Neural crest cell (in vitro differentiated cells): ENCODE measurements around the gene KIAA1614. TPM values are rescaled to one million over a fixed set of nuclear protein-coding genes. Genes with fewer than 3 reads are reported as not detected.

ENCODE experiments used
- DNase-seq: peaks from one replicate; pipeline ENCODE4 v3.0.0; 2021; ENCODE audit warnings: low read depth, mixed read lengths, low spot score
- H3K27ac Mint-ChIP-seq: one replicate; pipeline ENCODE4 v1.8.0; 2021; ENCODE audit warnings: mild to moderate bottlenecking, mixed read lengths; ENCODE audit not compliant: unreplicated experiment
- H3K27me3 Mint-ChIP-seq: 2 replicates; pipeline ENCODE4 v1.8.0; 2021; ENCODE audit warnings: low read depth, mild to moderate bottlenecking, mixed read lengths
- H3K36me3 Mint-ChIP-seq: 2 replicates; pipeline ENCODE4 v1.8.0; 2021; ENCODE audit warnings: low read depth, mild to moderate bottlenecking, mixed read lengths
- H3K4me1 Mint-ChIP-seq: 2 replicates; pipeline ENCODE4 v1.8.0; 2021; ENCODE audit warnings: mixed read lengths
- H3K4me3 Mint-ChIP-seq: one replicate; pipeline ENCODE4 v1.8.0; 2021; ENCODE audit warnings: mild to moderate bottlenecking, mixed read lengths
- H3K9me3 Mint-ChIP-seq: 2 replicates; pipeline ENCODE4 v1.8.0; 2021; ENCODE audit warnings: mixed read lengths
- total RNA-seq: library from RNA; stranded (reverse); gene quantifications from 2 replicates; pipeline ENCODE4 v1.2.1, GENCODE V29; 2021
- TF ChIP-seq, protein P1 (sequence below): fragments of 200-600 bp; sonication (generic); conservative IDR thresholded peaks from 2 replicates; pipeline ENCODE4 v1.5.0; 2021; ENCODE audit warnings: antibody characterized with exemption, mild to moderate bottlenecking

KIAA1614 gene
- total RNA-seq, 1 donor from 2014 or later: 2.1 TPM

- no peak for DNase-seq
- Mint-ChIP-seq H3K9me3 (no peaks in the 10 kb centered on the region), H3K27me3 (no peaks in the 10 kb centered on the region), H3K4me3 (no peak overlapping the region), H3K27ac (no peak overlapping the region), H3K36me3 (peaks cover 11% of the 10 kb centered on the region), H3K4me1 (peaks cover 9% of the 10 kb centered on the region)
- TF ChIP-seq, protein P1, sequence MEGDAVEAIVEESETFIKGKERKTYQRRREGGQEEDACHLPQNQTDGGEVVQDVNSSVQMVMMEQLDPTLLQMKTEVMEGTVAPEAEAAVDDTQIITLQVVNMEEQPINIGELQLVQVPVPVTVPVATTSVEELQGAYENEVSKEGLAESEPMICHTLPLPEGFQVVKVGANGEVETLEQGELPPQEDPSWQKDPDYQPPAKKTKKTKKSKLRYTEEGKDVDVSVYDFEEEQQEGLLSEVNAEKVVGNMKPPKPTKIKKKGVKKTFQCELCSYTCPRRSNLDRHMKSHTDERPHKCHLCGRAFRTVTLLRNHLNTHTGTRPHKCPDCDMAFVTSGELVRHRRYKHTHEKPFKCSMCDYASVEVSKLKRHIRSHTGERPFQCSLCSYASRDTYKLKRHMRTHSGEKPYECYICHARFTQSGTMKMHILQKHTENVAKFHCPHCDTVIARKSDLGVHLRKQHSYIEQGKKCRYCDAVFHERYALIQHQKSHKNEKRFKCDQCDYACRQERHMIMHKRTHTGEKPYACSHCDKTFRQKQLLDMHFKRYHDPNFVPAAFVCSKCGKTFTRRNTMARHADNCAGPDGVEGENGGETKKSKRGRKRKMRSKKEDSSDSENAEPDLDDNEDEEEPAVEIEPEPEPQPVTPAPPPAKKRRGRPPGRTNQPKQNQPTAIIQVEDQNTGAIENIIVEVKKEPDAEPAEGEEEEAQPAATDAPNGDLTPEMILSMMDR: no peak
Observed at GRCh38 chr1:180950321-180950720, 37.6 kb downstream of the KIAA1614 start.

- Mint-ChIP-seq H3K36me3 (peaks cover 11% of the 10 kb centered on the region), H3K4me1 (peaks cover 9% of the 10 kb centered on the region), H3K9me3 (no peaks in the 10 kb centered on the region), H3K4me3 (no peak overlapping the region), H3K27me3 (no peaks in the 10 kb centered on the region), H3K27ac (no peak overlapping the region)
- TF ChIP-seq, protein P1: no peak
- no peak for DNase-seq
Observed at GRCh38 chr1:180951186-180951745, 38.6 kb downstream of the KIAA1614 start.

DNA sequence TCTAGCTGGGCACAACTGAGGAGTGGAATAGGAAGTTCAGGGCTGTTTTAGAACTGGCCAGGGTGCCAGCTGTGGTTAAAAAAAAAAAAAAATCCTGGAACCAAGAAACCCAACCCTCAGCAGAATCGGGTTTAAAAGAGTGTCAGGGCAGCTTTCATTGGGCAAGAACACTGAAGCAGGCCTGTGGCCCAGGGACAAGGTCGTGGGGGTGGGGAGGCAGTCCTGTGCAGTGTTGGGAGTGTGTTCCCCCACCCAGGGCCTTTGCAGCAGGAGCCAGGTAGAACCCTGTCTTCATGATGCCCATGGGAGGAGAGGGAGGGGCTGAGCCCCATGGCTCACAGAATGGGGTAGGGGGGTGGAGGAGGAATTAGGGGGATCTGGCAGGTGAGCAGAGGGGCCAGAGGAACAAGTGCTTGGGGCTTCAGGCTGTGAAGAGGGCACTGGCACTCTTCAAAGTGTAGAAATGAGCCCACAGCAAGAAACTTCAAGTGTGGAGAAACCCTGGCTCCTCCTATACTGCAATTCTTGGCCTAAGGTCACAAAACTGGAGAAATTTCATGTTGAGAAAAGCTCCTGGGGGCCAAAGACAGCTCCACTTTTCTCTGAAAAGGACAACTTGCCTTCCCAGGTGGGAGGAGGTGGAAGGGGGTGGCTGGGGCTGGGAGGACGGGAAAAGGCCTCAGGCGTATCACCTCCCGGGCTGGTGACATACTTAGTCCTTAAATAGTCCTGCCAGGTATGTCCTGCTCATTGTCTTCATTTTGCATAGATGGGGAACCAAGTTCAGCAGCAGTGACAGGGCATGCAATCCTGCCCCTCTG is 39.3 kb downstream of the KIAA1614 start:
- TF ChIP-seq, protein P1: no peak
- no peak overlapping the region for H3K27ac Mint-ChIP-seq
- H3K4me3 Mint-ChIP-seq: no peak overlapping the region
- H3K4me1 Mint-ChIP-seq: peaks cover 4% of the 10 kb centered on the region
- H3K27me3 Mint-ChIP-seq: no peaks in the 10 kb centered on the region
- no peaks in the 10 kb centered on the region for H3K9me3 Mint-ChIP-seq
- no peak for DNase-seq
- peaks cover 8% of the 10 kb centered on the region for H3K36me3 Mint-ChIP-seq

DNA sequence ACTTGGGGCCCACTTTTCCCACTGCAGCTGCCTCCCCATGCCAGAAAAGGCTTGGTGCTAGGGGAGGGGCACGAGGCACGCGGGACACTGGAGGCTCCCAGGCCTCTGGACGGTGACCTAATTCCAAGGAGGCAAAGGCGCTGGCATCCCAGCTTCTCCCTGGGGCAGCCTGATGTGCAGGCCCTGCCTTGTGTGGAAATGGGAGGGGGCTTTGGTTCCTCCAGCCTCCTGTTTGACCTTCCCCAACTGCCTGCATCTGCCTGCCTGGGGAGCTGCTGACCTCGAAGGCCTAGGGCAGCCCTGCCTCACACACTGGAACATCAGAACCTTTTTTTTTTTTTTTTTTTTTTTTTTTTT is 39.9 kb downstream of the KIAA1614 start:
- no peak for DNase-seq
- no peaks in the 10 kb centered on the region for H3K4me1 Mint-ChIP-seq

DNA sequence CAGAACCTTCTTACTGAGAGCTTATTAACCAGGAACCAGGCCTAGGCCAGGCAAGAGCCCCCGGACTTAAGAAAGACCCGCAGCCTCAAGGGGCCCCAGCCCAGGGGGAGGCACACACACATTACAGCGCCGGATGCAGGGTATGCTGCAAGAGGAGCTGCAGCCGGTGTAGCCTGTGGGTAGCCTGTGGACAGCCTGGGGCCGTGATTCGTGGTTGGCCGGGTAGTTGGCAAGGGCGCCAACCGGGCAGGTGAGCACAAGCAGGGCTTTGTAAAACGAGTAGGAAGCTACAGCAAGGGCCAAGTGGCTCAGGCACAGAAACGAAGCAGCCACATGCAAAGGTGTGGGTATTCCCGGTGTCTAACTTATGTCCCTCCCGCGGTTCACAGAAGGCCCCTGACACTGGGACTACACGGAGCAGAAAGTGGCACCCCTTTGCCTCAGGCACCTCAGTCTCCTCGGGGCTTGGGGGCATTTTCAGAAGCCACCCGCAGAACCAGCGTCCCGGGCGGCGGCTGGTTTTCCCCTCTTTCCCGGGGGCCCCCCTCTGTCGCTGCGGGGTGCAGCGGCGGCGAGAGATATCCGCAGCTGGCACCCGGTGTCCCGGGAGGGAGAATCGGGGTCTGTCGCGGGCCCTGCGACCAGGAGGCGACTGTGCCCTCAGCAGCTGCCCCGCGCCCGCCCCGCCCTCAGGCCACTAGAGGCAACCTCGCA is 40.8 kb downstream of the KIAA1614 start:
- Mint-ChIP-seq H3K27ac (no peak overlapping the region), H3K27me3 (no peaks in the 10 kb centered on the region), H3K36me3 (peaks cover 9% of the 10 kb centered on the region), H3K9me3 (no peaks in the 10 kb centered on the region), H3K4me3 (no peak overlapping the region), H3K4me1 (no peaks in the 10 kb centered on the region)
- DNase-seq: no peak
- TF ChIP-seq, protein P1: no peak

More for the DNA sequence above, 39.9 kb downstream of the KIAA1614 start:
- Mint-ChIP-seq H3K27me3 (no peaks in the 10 kb centered on the region), H3K9me3 (no peaks in the 10 kb centered on the region), H3K4me3 (no peak overlapping the region), H3K27ac (no peak overlapping the region), H3K36me3 (peaks cover 6% of the 10 kb centered on the region)
- TF ChIP-seq, protein P1: no peak
